ENCODE results near the gene MED27.

The MED27 gene

GRCh38 chr9:131992906-131993657, 86.6 kb downstream of the MED27 start:
- no peak for DNase-seq

- DNase-seq, result no peak
Measured at GRCh38 chr9:131987232-131987631, 92.4 kb downstream of the MED27 start.

GRCh38 chr9:131986576-131986975, 93.1 kb downstream of the MED27 start:
- no peak for DNase-seq

GRCh38 chr9:131986089-131986488, 93.6 kb downstream of the MED27 start:
- DNase-seq, result no peak

GRCh38 chr9:131984564-131984963, 95.1 kb downstream of the MED27 start:
- no peak for DNase-seq

GRCh38 chr9:131982671-131983239, 96.9 kb downstream of the MED27 start:
- no peak for DNase-seq

GRCh38 chr9:131982102-131982501, 97.6 kb downstream of the MED27 start:
- DNase-seq, result no peak

GRCh38 chr9:131981116-131981776, 98.4 kb downstream of the MED27 start:
- DNase-seq, result no peak

- no peak for DNase-seq
Measured at GRCh38 chr9:131980267-131981016, 99.2 kb downstream of the MED27 start.

GRCh38 chr9:131977109-131977838, 102.4 kb downstream of the MED27 start:
- no peak for DNase-seq

- DNase-seq, result no peak
Measured at GRCh38 chr9:131976157-131977108, 103.2 kb downstream of the MED27 start.

GRCh38 chr9:131972889-131973288, 106.8 kb downstream of the MED27 start:
- DNase-seq, result no peak

- no peak for DNase-seq
Measured at GRCh38 chr9:131971482-131972074, 108.1 kb downstream of the MED27 start.

- DNase-seq, result no peak
Measured at GRCh38 chr9:131969469-131969989, 110.1 kb downstream of the MED27 start.

GRCh38 chr9:131968632-131969031, 111.0 kb downstream of the MED27 start:
- DNase-seq, result no peak

GRCh38 chr9:131965841-131966240, 113.8 kb downstream of the MED27 start:
- no peak for DNase-seq

GRCh38 chr9:131965103-131965502, 114.6 kb downstream of the MED27 start:
- DNase-seq, result no peak

- DNase-seq, result no peak
Measured at GRCh38 chr9:131963072-131964030, 116.3 kb downstream of the MED27 start.

- DNase-seq, result no peak
Measured at GRCh38 chr9:131961496-131961880, 118.2 kb downstream of the MED27 start.

Data from GDM1 (cell line).